Peyer's patch (tissue), 4 donors: ENCODE measurements around the gene NEMF. TPM values are rescaled to one million over a fixed set of nuclear protein-coding genes. Genes with fewer than 3 reads are reported as not detected.

ENCODE experiments used
- DNase-seq, 3 donors: peaks; one replicate each; pipeline ENCODE4 v3.0.0-alpha.2; 2017 to 2019
- H3K27ac ChIP-seq, 4 donors: fragments of 200-600 bp; sonication (generic); one replicate each; pipeline ENCODE4 v1.5.1; 2016 to 2019
- H3K27me3 ChIP-seq, 2 donors: fragments of 200-600 bp; sonication (generic); one replicate each; pipeline ENCODE4 v1.5.1; 2019
- H3K36me3 ChIP-seq, 3 donors: fragments of 200-600 bp; sonication (generic); one replicate each; pipeline ENCODE4 v1.5.1; 2016 to 2019
- H3K4me1 ChIP-seq, 4 donors: fragments of 200-600 bp; sonication (generic); one replicate each; pipeline ENCODE4 v1.5.1; 2016 to 2019
- H3K4me3 ChIP-seq, 4 donors: fragments of 200-600 bp; sonication (generic); 1 replicate in 3 of 4; 2 replicates in 1 of 4; pipeline ENCODE4 v1.5.1; 2016 to 2019; ENCODE audit warnings: mild to moderate bottlenecking in 1 of 4
- H3K9me3 ChIP-seq, 4 donors: fragments of 200-600 bp; sonication (generic); one replicate each; pipeline ENCODE4 v1.5.1; 2016 to 2019; ENCODE audit warnings: mild to moderate bottlenecking in 1 of 4
- CTCF ChIP-seq, 6 experiments: fragments of 450-650 bp in 4 of 6; fragments of 200-600 bp in 2 of 6; sonication (generic) in 1 of 6; IDR thresholded peaks; one replicate each; pipeline ENCODE4 v1.5.1; 2017 to 2019; ENCODE audit warnings: antibody characterized with exemption in 6 of 6, mild to moderate bottlenecking in 3 of 6, moderate library complexity in 1 of 6
- POLR2A ChIP-seq, 2 donors: fragments of 450-650 bp; IDR thresholded peaks; one replicate each; pipeline ENCODE4 v1.5.1; 2017; ENCODE audit warnings: antibody characterized with exemption in 2 of 2, mild to moderate bottlenecking in 2 of 2, moderate library complexity in 2 of 2
- total RNA-seq, 4 donors: library from RNA; depleted of rRNA; stranded (reverse); fragments of >200 nt; gene quantifications; one replicate each; pipeline ENCODE4 v1.1.0, GENCODE V29; 2016

NEMF gene
- 100 to 1,000 TPM; 114 to 413 (median 145) TPM for total RNA-seq

- Histone ChIP-seq H3K4me3 (peak within 1 kb of the TSS; percentile 53 to 87 (median 82)), H3K27me3 (no peaks in the 10 kb centered on the region), H3K36me3 (peaks cover 0 to 22% (median 0%) of the 10 kb centered on the region in 3 donors), H3K4me1 (peaks cover 0 to 14% (median 0%) of the 10 kb centered on the region in 4 donors), H3K27ac (peak within 1 kb of the TSS; percentile 89 to 93 (median 90)), H3K9me3 (no peaks in the 10 kb centered on the region)
- TF ChIP-seq POLR2A (IDR thresholded peaks at IDR 0.05) (peak; percentile 65 to 82), CTCF (IDR thresholded peaks at IDR 0.05) (peak; percentile 52 to 92 (median 83))
- DNase-seq = peak; percentile 90 to 92 (median 91)
These were observed at the start of gene NEMF for GRCh38 chr14:49852301-49853157. NEMF (minus strand) TSS chr14:49852788; CDS start chr14:49852753, 35 bp downstream.

GRCh38 chr14:49900973-49901372, 48.4 kb upstream of the NEMF start:
- no peak overlapping the region for H3K27ac ChIP-seq
- H3K4me1 ChIP-seq = peaks cover 0 to 28% (median 6%) of the 10 kb centered on the region in 4 donors
- H3K36me3 ChIP-seq = peaks cover 0 to 3% (median 0%) of the 10 kb centered on the region in 3 donors
- no peak overlapping the region for H3K4me3 ChIP-seq
- H3K9me3 ChIP-seq = no peaks in the 10 kb centered on the region
- no peak for DNase-seq
- no peaks in the 10 kb centered on the region for H3K27me3 ChIP-seq
- no peak for TF ChIP-seq CTCF (IDR thresholded peaks at IDR 0.05)

GRCh38 chr14:49898485-49898884, 45.9 kb upstream of the NEMF start:
- DNase-seq = no peak
- TF ChIP-seq POLR2A (IDR thresholded peaks at IDR 0.05) (no peak), CTCF (IDR thresholded peaks at IDR 0.05) (no peak)
- peak overlapping the region; percentile 1 to 43 (median 16) for H3K27ac ChIP-seq
- H3K4me1 ChIP-seq = peaks cover 0 to 33% (median 6%) of the 10 kb centered on the region in 4 donors
- H3K36me3 ChIP-seq = peaks cover 0 to 14% (median 0%) of the 10 kb centered on the region in 3 donors
- H3K27me3 ChIP-seq = no peaks in the 10 kb centered on the region
- H3K9me3 ChIP-seq = no peaks in the 10 kb centered on the region
- H3K4me3 ChIP-seq = peak overlapping the region in 1 of 4 donors; percentile 95

- peaks cover 0 to 33% (median 6%) of the 10 kb centered on the region in 4 donors for H3K4me1 ChIP-seq
- H3K36me3 ChIP-seq = peaks cover 0 to 14% (median 0%) of the 10 kb centered on the region in 3 donors
- peak overlapping the region; percentile 1 to 43 (median 10) for H3K27ac ChIP-seq
- H3K4me3 ChIP-seq = peak overlapping the region in 2 of 4 donors; percentile 12 to 95
- H3K9me3 ChIP-seq = no peaks in the 10 kb centered on the region
- no peak for TF ChIP-seq CTCF (IDR thresholded peaks at IDR 0.05)
- no peak for TF ChIP-seq POLR2A (IDR thresholded peaks at IDR 0.05)
- no peaks in the 10 kb centered on the region for H3K27me3 ChIP-seq
- DNase-seq = no peak
These were observed 45.4 kb upstream of the NEMF start for GRCh38 chr14:49897965-49898364.

- peak overlapping the region in 3 of 4 donors; percentile 5 to 59 (median 16) for H3K27ac ChIP-seq
- H3K4me1 ChIP-seq = peaks cover 0 to 33% (median 6%) of the 10 kb centered on the region in 4 donors
- no peak for DNase-seq
- no peaks in the 10 kb centered on the region for H3K27me3 ChIP-seq
- H3K9me3 ChIP-seq = no peaks in the 10 kb centered on the region
- H3K4me3 ChIP-seq = peak overlapping the region in 2 of 4 donors; percentile 95 to 99
- peaks cover 0 to 14% (median 0%) of the 10 kb centered on the region in 3 donors for H3K36me3 ChIP-seq
- TF ChIP-seq CTCF (IDR thresholded peaks at IDR 0.05) (no peak), POLR2A (IDR thresholded peaks at IDR 0.05) (no peak)
These were observed 44.8 kb upstream of the NEMF start for GRCh38 chr14:49897414-49897813.
